Erythroblast (primary cell): ENCODE measurements around the gene ABHD6.
"Not testable (repeated sequence)": the region's sequence is repeated elsewhere in the genome, so short reads cannot be mapped to it uniquely, and the experiment has no call there.

ENCODE experiments used
- DNase-seq, 2 experiments: peaks; one replicate each; lab custom pipeline; 2025; lab: John Stamatoyannopoulos, UW
- GATA1 ChIP-seq: IDR thresholded peaks from 2 replicates; pipeline ENCODE4 v1.6.1; 2011; ENCODE audit warnings: low read depth, mild to moderate bottlenecking, control low read depth, low read length, moderate library complexity
- POLR2A ChIP-seq: IDR thresholded peaks from 2 replicates; pipeline ENCODE4 v1.6.1; 2011; ENCODE audit warnings: mild to moderate bottlenecking, low read length

The ABHD6 gene

GRCh38 chr3:58200846-58201355 lies 36.7 kb upstream of the ABHD6 start:
- TF ChIP-seq GATA1 = no peak
- no peak for TF ChIP-seq POLR2A

GRCh38 chr3:58201451-58201850 lies 36.1 kb upstream of the ABHD6 start:
- DNase-seq = not testable (repeated sequence)

More at GRCh38 chr3:58200846-58201355, 36.7 kb upstream of the ABHD6 start:
- DNase-seq = no peak

GRCh38 chr3:58202917-58203360 lies 34.7 kb upstream of the ABHD6 start:
- TF ChIP-seq GATA1 = no peak
- no peak for TF ChIP-seq POLR2A
- DNase-seq = no peak

- no peak for TF ChIP-seq GATA1
- DNase-seq = no peak
These were observed 34.1 kb upstream of the ABHD6 start for GRCh38 chr3:58203541-58203940.

GRCh38 chr3:58204720-58205119 lies 32.9 kb upstream of the ABHD6 start:
- no peak for DNase-seq
- no peak for TF ChIP-seq GATA1
- no peak for TF ChIP-seq POLR2A

- DNase-seq = no peak
- TF ChIP-seq GATA1 (no peak), POLR2A (no peak)
These were observed 31.6 kb upstream of the ABHD6 start for GRCh38 chr3:58205981-58206380.

GRCh38 chr3:58206406-58207011 lies 31.1 kb upstream of the ABHD6 start:
- no peak for TF ChIP-seq GATA1
- TF ChIP-seq POLR2A = no peak

GRCh38 chr3:58207954-58208353 lies 29.6 kb upstream of the ABHD6 start:
- no peak for DNase-seq
- TF ChIP-seq POLR2A (no peak), GATA1 (no peak)

More at GRCh38 chr3:58206406-58207011, 31.1 kb upstream of the ABHD6 start:
- no peak for DNase-seq

- TF ChIP-seq GATA1 = no peak
- TF ChIP-seq POLR2A = no peak
- no peak for DNase-seq
These were observed 27.7 kb upstream of the ABHD6 start for GRCh38 chr3:58209933-58210332.

GRCh38 chr3:58210761-58211460 lies 26.7 kb upstream of the ABHD6 start, which contains the start of gene DNASE1L3:
Gene DNASE1L3, minus strand, starts transcription at chr3:58210972. Its CDS starts 66 bp downstream, at chr3:58210906.
- no peak for DNase-seq
- TF ChIP-seq GATA1 (no peak), POLR2A (no peak)

GRCh38 chr3:58214484-58215316 lies 22.9 kb upstream of the ABHD6 start:
- TF ChIP-seq POLR2A = no peak
- TF ChIP-seq GATA1 = no peak
- no peak for DNase-seq

- no peak for DNase-seq
- no peak for TF ChIP-seq GATA1
- TF ChIP-seq POLR2A = no peak
These were observed 22.1 kb upstream of the ABHD6 start for GRCh38 chr3:58215317-58216025.

- no peak for TF ChIP-seq POLR2A
- TF ChIP-seq GATA1 = no peak
- DNase-seq = no peak
These were observed 20.9 kb upstream of the ABHD6 start for GRCh38 chr3:58216496-58217195.
